COLO829 (cell line): ENCODE measurements around the gene PRSS36.
"Not testable (repeated sequence)": the region's sequence is repeated elsewhere in the genome, so short reads cannot be mapped to it uniquely, and the experiment has no call there.

ENCODE experiments used
- DNase-seq: peaks from one replicate; pipeline ENCODE4 v3.0.0; 2012; ENCODE audit warnings: low spot score

PRSS36 gene

DNA sequence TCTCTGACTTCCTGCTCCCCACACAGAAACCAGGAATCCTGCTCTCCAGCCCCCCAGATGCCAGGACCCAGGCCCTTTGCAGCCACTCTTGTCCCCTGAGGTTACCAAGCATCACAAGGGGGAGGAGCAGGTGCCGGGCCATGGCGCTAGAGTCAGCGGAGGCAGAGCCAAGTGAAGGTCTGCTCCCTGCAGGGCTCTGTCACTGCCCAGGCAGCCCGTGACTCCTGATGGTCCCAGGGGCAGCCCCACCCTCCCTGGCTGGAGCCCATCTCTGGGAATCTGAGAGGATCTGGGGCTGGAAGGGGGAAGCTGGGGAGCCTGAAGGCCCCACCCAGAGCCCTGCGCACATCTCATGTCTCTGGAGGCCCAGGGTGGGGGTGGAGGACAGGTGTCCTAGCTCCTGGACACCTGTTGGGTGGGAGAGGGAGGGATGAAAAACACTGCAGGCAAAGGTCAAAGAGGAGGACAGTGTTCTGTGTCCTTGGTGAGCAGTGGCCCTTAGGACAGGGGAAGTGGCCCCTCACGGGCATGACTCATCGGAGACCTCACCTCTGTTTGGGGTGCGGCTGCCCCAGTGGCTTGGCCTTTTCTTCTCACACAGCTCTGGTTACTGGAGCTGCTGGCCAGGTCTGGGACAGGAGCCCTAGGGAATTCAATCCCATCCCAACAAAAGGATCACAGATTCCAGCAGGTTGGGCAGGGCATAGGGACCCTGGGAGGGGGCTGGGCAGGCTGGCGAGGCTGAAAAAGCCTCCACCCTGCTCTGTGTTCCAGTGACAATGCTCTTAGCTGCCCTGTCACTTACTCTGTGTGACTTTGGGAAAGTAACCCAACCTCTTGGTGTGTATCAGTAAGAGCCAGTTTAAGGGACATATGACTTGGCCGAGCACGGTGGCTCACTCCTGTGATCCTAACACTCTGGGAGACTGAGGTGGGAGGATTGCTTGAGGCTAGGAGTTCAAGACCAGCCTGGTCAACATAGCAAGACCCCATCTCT is at the start of gene PRSS36:
Gene PRSS36, minus strand, starts transcription at position 173 of the 997 bp plus-strand sequence. Its CDS starts 31 bp downstream, at position 142.
- no peak for DNase-seq

DNA sequence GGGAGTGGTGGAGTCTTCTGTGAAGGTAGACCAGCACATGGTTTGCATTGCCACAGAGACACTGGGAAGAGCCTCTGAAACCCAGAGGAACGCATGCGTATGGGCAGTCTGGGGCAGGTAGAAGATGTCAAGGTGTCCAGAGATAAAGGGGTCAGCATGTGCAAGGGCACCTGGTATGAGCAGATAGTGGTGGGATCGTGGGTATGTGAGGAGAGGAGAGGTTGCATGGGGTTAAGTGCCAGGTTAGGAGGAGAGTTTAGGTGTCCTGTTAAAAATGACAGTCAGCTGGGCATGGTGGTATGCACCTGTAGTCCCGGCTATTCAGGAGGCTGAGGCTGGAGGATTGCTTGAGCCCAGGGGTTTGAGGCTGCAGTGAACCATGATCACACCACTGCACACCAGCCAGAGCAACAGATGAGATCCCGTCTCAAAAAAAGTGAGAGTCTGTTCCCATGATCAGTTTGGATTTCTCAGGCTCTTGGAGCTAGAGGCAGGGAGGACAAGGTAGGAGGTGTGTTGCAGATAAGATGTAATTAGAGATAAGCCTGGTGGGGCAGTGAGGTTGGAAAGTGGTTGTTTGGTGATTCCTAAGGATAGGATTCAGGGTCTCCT is 49.7 kb upstream of the PRSS36 start:
- no peak for DNase-seq

DNA sequence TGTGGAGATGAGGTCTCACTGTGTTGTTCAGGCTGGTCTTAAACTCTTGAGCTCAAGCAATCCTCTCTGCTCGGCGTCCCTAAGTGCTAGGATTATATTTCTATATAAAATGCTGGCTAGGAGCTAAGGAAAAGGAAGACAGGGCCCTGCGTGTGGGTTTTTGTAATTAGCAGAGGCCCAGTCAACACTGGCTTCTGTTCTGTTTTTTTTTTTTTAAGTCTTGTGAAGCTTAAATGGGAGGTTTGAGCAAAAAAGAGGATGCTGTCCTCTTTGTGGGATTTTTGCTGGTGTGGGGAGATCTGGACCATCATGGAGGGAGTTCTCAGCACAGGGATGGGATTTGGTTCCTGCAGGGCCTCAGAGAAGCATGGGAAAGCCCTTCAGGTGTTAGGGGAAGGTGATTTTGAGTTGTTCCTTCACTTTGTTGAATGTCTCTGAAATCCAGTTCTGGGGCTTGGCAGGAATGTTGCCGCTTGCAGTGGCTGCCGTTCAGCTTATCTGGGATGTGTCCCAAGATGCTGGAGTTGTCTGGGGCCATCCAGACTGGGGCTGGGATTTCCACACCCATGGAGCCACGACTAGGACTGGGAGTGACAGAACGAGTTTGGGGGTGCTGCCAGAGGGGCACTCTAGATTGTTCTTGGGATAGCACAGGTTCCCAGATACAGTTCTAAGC is 48.5 kb upstream of the PRSS36 start:
- DNase-seq, result no peak

DNA sequence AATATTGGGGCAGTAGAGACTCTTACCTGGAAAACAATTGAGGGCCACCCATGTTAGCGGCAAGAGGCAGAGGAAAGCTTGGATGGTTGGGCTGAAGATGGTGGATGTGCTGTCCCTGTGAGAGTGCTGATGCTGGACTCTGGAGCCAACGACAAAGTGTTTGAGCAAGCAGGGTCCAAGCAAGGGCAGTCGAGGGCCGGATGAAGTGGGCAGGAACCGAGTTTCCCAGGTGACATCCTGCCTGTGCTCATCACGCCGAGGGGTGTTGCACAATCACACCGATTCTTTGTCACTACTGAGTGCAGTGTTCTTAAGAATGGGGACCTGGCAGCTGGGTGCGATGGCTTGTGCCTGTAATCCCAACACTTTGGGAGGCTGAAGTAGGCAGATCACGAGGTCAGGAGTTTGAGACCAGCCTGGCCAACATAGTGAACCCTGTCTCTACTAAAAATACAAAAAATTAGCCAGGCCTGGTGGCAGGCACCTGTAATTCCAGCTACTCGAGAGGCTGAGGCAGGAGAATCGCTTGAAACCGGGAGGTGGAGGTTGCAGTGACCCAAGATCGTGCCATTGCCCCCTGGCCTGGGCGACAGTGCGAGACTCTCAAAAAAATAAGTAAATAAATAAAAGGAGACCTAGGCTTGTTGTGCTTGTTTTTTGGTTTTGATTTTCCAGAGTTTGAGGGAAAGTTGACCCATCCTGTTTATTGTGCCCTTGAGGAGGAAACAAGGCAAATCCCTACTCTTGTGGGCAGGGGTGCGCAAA is 46.6 kb upstream of the PRSS36 start:
- DNase-seq, result no peak

DNA sequence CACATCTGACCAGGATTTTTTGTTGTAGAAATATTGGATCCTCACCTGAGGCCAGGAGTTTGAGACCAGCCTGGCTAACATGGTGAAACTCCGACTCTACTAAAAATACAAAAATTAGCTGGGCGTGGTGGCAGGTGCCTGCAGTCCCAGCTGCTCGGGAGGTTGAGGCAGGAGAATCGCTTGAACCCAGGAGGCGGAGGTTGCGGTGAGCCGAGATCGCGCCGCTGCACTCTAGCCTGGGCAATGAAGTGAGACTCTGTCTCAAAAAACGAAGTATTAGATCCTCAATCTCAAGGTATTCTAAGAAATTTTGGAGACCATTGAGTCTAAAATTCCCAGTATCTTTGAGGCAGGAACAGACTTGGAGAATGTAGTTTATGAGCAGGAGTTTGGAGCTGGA is 46.0 kb upstream of the PRSS36 start:
- DNase-seq, result not testable (repeated sequence)

DNA sequence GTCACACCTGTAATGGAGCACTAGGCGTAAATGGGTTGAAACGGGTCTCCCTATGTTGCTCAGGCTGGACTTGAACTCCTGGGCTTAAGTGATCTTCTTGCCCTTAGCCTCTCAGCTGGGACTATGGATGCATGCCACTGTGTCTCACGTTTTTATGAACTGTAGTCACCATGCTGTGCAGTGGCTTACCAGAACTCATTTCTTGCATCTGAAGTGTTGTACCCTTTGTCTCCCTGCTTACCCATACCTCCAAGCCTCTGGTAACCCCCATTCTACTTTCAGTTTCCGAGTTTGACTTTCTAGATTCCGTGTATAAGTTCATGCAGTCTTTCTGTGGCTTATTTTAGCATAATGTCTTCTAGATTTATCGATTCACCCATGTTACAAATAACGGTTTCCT is 45.0 kb upstream of the PRSS36 start:
- no peak for DNase-seq

DNA sequence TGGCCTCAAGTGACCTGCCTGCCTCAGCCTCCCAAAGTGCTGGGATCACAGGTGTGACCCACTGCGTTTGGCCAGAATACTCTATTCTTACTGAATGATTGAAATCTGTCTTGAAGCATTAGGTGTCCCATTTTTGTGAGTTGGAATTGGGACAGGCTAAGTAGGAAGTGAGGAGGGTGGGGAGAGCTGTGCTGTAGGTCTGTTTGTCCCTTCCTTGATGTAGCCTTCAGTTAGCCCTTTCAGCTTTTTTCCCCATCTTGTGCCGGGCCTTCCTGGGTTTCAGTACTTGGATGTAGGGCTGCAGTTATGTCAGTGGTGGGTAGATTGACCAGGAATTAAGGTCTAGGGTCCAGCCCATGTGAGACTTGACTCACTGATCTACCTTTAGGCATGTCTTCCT is 44.0 kb upstream of the PRSS36 start:
- DNase-seq, result no peak

DNA sequence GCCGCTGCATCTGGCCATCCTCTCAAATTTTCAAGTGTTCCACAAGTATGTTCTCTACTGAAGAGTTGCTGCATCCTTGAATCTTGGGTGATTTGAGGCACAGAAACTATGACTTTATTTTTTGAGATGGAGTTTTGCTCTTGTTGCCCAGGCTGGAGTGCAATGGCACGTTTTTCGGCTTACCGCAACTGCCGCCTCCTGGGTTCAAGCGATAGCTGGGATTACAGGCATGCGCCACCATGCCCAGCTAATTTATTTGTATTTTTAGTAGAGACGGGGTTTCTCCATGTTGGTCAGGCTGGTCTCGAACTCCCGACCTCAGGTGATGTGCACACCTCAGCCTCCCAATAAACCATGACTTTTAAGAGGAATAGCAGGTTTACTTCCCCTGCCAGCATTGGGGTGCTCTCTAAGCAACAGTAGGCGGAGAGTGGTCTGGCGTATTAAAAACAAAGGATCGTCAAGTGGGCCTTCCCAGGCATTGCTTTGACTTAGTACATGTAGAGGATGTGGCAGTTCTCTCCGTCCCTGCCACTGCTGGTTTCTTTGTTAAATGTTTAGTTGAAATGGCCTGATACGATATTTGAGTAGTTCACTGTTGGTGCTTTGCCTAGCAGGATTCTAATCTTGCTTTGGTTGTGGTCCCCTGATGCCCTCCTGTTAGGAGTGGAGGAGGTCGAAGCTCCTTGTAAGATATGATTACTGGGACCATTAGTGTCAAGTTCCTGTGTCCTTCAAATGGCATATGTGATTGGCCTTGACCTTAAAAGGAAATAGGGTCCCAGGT is 43.2 kb upstream of the PRSS36 start:
- DNase-seq, result no peak

DNA sequence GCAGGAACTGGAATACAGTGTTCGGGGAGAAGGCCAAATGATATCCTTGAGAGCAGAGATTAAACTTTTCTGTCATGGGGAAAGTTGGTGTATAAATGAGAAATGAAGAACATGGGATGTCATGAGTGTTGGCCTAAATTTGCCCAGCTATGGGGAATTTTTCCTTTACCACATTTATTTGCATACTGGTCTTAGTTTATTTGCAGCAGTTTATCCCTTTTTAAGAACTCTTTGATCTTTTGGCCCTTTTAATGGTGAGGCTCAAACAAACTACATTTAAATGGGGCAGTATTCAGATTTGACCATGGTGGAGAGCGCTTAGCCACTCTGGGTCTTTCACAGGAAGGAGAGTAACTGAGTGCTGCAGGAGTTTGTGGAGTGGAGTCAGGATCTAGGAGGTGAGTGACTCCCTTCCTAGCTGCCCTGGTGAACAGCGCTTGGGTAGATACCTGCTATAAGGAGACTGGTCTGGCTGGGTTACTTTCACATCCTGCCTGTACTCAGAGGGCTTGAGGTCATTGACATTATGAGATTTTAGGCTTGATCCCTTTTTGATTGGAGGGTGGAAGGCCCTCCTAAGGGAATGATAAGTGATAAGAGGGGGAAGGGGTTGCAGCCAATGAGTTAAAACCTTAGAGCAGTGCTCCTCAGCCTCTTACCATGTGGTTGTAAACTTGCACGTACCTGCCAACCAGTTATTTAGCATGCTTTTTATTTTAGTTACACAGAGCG is 42.0 kb upstream of the PRSS36 start:
- no peak for DNase-seq

DNA sequence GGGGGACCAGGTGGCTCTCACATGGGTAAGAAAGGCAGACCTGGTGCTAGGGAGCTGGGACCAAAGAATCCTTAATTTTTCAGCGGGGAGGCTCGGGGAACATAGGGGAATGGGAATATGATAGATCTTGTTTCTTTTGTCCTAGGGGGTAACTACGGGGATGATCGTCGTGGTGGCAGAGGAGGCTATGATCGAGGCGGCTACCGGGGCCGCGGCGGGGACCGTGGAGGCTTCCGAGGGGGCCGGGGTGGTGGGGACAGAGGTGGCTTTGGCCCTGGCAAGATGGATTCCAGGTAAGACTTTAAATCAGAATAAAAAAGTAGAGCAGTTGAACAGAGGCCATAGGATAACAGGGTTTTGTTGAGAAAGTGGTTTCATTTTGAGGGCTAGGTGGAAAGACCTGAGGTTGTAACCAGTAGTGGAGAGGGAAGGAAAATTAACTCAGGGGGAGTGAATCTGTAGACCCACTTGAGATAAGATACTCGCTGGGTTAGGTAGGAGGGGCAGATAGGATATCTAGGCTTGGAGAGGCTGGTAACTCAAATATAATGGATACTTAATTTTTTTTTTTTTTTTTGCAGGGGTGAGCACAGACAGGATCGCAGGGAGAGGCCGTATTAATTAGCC is 41.1 kb upstream of the PRSS36 start:
- DNase-seq, result no peak

DNA sequence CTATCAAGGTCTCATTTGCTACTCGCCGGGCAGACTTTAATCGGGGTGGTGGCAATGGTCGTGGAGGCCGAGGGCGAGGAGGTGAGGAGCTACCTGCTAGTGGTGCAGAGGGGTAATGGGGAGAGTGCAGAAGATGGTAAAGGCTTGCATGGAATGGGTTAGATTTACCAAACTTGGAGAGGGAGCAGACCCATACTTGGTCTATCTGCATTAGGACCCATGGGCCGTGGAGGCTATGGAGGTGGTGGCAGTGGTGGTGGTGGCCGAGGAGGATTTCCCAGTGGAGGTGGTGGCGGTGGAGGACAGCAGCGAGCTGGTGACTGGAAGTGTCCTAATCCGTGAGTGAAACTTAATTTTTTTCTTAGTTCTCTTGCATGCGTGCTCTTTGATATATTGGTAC is 40.2 kb upstream of the PRSS36 start:
- no peak for DNase-seq

DNA sequence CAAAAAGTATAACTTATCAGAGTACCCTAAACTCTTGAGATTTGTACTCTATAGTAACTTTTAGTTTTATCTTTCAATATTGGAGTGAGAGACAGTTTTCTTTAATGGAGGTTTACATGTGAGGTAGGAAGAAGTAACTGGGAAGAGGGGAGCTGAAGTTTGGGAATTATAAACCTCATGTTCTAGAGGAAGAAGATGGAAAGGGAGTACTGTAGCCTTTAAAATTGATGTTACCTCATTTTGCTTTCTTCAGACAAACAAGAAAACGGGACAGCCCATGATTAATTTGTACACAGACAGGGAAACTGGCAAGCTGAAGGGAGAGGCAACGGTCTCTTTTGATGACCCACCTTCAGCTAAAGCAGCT is 39.5 kb upstream of the PRSS36 start:
- no peak for DNase-seq

DNA sequence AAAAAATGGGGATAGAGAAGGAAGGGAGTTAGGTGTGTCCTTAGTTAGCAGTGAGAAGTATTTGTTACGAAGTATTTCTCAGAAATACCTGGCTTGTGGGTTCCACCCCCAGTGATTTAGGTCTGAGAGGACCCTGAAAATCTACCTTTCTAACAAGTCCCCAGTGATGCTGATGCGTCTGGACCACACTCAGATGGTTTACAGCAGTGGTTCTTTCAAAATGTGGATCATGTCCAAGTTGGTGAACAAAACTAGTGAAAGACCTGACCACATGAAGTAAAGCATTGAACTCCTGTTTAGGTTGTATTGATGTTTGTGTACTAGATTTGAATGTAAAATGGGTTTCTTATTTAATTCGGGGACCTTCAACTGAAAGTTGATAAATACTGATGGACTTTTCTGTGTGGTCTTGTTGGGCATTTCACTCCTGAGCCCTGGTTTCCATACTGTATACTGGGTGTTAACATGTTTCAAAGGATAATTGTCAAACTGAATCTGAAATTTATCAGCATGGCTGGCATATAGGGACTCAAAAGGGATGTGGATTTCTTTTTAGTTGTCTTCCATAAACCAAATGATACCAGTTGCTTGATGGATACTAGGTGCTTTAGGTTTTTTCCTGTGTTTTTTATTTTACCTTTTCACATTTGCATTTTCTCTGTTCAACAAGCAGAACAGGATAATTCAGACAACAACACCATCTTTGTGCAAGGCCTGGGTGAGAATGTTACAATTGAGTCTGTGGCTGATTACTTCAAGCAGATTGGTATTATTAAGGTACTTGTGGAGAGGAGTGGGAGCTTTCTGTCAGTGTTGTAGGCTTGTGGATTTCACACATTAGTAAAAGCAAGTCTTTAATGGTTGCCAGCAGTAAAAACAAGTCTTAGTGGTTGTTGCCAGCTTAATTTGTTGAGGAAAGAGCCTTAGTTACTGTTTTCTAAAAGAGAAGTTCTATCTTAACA is 38.9 kb upstream of the PRSS36 start:
- DNase-seq, result no peak

DNA sequence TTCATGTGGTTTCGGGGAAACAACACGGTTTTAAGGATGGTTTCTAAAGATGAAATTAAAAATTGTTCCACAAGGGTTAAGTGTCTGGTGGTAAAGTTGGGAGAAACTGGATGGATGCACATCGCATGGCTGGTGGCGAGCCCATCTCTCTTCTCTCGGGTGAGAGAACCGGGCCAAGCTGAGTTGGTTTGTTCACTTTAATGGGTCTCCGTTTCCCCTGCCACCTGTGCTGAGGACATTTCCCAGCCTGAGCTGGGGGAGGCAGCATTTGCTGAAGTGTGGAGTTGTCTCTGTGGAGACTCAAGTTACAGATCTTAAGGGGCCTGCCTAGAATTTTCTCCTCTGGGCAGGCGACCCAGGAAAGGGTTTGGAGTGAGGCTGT is 37.9 kb upstream of the PRSS36 start:
- DNase-seq, result no peak

DNA sequence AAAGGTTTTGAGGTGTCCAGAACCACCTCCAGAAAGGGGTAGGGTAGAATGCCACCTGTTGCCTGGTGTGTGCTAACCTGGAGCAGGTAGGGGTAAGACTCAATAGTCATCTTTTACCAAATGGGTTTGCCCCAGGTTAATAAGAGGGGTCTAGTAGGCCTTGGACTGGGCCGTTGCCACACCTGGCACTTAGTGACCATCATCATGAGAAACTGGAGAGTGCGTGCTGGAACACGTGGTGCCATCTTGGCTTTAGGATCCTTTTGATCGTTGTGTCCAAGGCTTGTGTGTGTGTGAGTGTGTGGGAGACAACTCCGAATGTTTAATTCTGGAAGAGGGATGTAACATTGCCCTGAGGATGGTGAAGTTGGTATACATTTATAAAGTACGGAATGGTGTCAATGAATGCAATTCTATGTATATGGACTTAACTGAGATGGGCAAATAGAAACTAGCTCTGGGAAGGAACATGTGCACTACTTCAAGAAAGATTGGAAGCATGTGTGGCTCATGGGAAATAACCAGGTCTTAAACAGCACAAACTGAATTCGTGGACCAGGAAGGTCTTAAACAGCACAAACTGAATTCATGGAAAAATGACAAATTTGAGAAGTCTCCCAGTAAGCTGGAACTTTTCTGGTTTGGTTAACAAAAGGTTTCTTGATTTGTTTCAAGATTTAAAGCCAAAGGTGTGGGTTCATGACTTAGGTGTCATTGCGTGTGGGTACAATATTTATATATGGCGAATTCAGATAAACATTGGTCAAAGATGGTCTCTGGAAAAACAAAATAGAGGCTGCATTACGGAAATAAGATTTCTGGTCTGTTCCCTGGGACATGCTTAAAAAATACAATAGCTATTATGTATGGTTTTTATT is 37.3 kb upstream of the PRSS36 start:
- no peak for DNase-seq

DNA sequence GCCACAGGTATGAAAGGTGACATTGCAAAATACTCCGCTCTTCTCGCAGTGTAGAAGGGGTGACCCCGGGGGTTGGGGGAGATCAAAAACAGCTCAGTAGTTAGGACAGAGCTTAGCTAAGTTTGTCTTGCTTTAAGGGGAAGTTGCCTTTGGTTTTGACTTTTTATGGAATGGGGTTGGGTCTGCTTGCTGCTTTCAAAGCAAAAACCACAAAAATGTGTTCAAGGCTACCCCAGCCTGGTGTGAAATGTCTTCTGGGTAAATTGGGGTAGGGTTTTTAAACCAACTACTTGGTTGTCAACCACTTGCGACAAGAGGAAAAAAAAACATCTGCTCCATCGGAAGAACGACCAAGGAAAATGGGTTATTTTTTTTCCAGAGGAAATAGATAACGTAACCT is 36.3 kb upstream of the PRSS36 start:
- DNase-seq, result no peak

DNA sequence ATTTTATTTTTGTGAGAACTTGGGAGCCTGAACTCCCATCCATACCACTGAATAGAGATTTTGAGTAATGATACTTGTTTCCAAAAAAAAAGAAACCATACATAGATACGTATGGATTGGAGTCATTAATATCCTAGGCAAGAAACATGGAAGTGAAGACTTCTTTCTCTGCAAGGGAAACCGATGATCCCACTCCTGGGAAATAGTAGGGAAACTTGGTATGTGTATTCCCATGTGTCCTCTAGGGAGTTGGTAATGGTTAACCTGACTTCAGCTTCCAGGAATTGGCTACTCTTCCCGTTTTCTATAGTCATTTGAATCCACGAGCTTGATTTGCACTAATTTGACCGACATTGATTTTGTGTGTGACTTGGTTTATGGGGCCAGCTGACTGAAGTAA is 35.5 kb upstream of the PRSS36 start:
- no peak for DNase-seq

DNA sequence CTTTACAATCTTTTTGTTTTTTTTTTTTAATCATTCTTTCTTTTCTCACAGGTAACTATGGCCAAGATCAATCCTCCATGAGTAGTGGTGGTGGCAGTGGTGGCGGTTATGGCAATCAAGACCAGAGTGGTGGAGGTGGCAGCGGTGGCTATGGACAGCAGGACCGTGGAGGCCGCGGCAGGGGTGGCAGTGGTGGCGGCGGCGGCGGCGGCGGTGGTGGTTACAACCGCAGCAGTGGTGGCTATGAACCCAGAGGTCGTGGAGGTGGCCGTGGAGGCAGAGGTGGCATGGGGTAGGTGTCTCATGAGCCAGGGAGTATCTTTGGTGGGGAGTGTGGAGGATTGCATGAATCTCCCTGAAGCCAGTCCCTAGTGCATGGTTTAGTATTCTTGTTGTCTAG is 35.0 kb upstream of the PRSS36 start:
- no peak for DNase-seq
